HCT116 (cell line): Measurements from ENCODE around the gene ARHGEF6. TPM values are rescaled to one million over a fixed set of nuclear protein-coding genes. Genes with fewer than 3 reads are reported as not detected.

Experiments
- ATAC-seq: fragments of 200-7000 bp; cut with Tn5 transposase; 2 replicates; pipeline ENCODE4 v1.9.1; 2020; ENCODE audit warnings: mild to moderate bottlenecking, moderate library complexity
- BruUV-seq: library from RNA; stranded (reverse); fragments of 400-500 nt; replicated peaks from 2 replicates; lab custom pipeline; 2021; lab: Mats Ljungman, UMichigan
- CTCF ChIA-PET: fragments of 300-600 bp; sonication (Branson Sonifier 250); formaldehyde crosslinking; loops from one replicate; lab custom pipeline; 2021; ENCODE audit warnings: antibody characterized with exemption; lab: Charles Lee
- POLR2A ChIA-PET: fragments of 300-600, 350-600 bp; sonication (Branson Sonifier 250); formaldehyde crosslinking; loops from one replicate; lab custom pipeline; 2021; ENCODE audit warnings: antibody characterized with exemption; lab: Charles Lee
- RAD21 ChIA-PET, 2 experiments: fragments of 300-600 bp; sonication (Branson Sonifier 250); formaldehyde crosslinking; loops; one replicate each; lab custom pipeline; 2023; ENCODE audit warnings: low total read pairs in 2 of 2; ENCODE audit not compliant: uncharacterized antibody in 2 of 2, unreplicated experiment in 2 of 2, low non-redundant PET in 1 of 2; lab: Charles Lee
- DNase-seq: peaks from one replicate; pipeline ENCODE4 v3.0.0-alpha.2; 2010; ENCODE audit warnings: low read depth, low spot score
- H2AFZ ChIP-seq: fragments of 200-600 bp; shearing (Covaris generic), sonication (generic); 2 replicates; pipeline ENCODE4 v1.6.1; 2017; ENCODE audit warnings: low read depth, mixed run types, mixed read lengths, antibody characterized with exemption, low read length; ENCODE audit not compliant: poor library complexity, severe bottlenecking
- H3K27ac ChIP-seq: 2 replicates; pipeline ENCODE4 v1.5.1; 2012; ENCODE audit warnings: low read depth, low read length
- H3K27me3 ChIP-seq: fragments of 200-600 bp; sonication (generic); 2 replicates; pipeline ENCODE4 v1.6.1; 2016; ENCODE audit warnings: mixed run types, low read length, mixed read lengths; ENCODE audit not compliant: insufficient read depth
- H3K36me3 ChIP-seq, 2 experiments: fragments of 200-500 bp in 1 of 2; fragments of 200-600 bp in 1 of 2; sonication (Bioruptor generic) in 1 of 2; sonication (generic) in 1 of 2; 2 replicates each; pipeline versions ENCODE4 v1.5.1 to v1.6.1; 2014 to 2016; ENCODE audit warnings: low read length in 2 of 2, inconsistent platforms in 1 of 2, mixed read lengths in 1 of 2, mixed run types in 1 of 2; ENCODE audit not compliant: insufficient read depth in 2 of 2, control insufficient read depth in 1 of 2
- H3K4me1 ChIP-seq, 2 experiments: fragments of 200-600 bp in 1 of 2; sonication (generic) in 1 of 2; 2 replicates each; pipeline versions ENCODE4 v1.5.1 to v1.6.1; 2012 to 2017; ENCODE audit warnings: low read length in 2 of 2, inconsistent platforms in 1 of 2, mild to moderate bottlenecking in 1 of 2, mixed read lengths in 1 of 2, mixed run types in 1 of 2, moderate library complexity in 1 of 2; ENCODE audit not compliant: insufficient read depth in 2 of 2, control insufficient read depth in 1 of 2
- H3K4me2 ChIP-seq: fragments of 200-600 bp; sonication (generic); 2 replicates; pipeline ENCODE4 v1.6.1; 2017; ENCODE audit warnings: mixed run types, low read length, mixed read lengths
- H3K4me3 ChIP-seq, 2 experiments: fragments of 200-600 bp in 1 of 2; sonication (generic) in 1 of 2; replicated peaks in 1 of 2; 2 replicates each; pipeline ENCODE4 v1.5.1; 2011 to 2016; ENCODE audit warnings: low read length in 2 of 2, control low read depth in 1 of 2, low read depth in 1 of 2, mild to moderate bottlenecking in 1 of 2, mixed read lengths in 1 of 2, mixed run types in 1 of 2
- H3K79me2 ChIP-seq: fragments of 200-600 bp; sonication (generic); 2 replicates; pipeline ENCODE4 v1.6.1; 2017; ENCODE audit warnings: mild to moderate bottlenecking, mixed run types, low read length, moderate library complexity, mixed read lengths; ENCODE audit not compliant: insufficient read depth
- H3K9ac ChIP-seq: fragments of 200-600 bp; sonication (generic); 2 replicates; pipeline ENCODE4 v1.6.1; 2016; ENCODE audit warnings: low read length, mixed read lengths
- H3K9me2 ChIP-seq: fragments of 200-600 bp; sonication (generic), shearing (Covaris generic); 2 replicates; pipeline ENCODE4 v1.6.1; 2017; ENCODE audit warnings: mixed run types, mild to moderate bottlenecking, moderate library complexity; ENCODE audit not compliant: insufficient read depth
- H3K9me3 ChIP-seq, 2 experiments: fragments of 200-500 bp in 1 of 2; fragments of 200-600 bp in 1 of 2; sonication (Bioruptor generic) in 1 of 2; sonication (generic) in 1 of 2; 2 replicates each; pipeline ENCODE4 v1.6.1; 2014 to 2017; ENCODE audit warnings: low read length in 2 of 2, mixed read lengths in 2 of 2, inconsistent platforms in 1 of 2, low read depth in 1 of 2, mild to moderate bottlenecking in 1 of 2, mixed run types in 1 of 2, moderate library complexity in 1 of 2; ENCODE audit not compliant: control insufficient read depth in 1 of 2, insufficient read depth in 1 of 2
- H4K20me1 ChIP-seq: fragments of 200-600 bp; sonication (generic), shearing (Covaris generic); 2 replicates; pipeline ENCODE4 v1.6.1; 2017; ENCODE audit warnings: mixed run types, mild to moderate bottlenecking, moderate library complexity; ENCODE audit not compliant: insufficient read depth
- CEBPB ChIP-seq: IDR thresholded peaks from 2 replicates; pipeline ENCODE4 v1.6.1; 2012; ENCODE audit warnings: low read depth
- EZH2 ChIP-seq: fragments of 200-600 bp; sonication (generic); IDR thresholded peaks from 2 replicates; pipeline ENCODE4 v1.6.1; 2017; ENCODE audit warnings: antibody characterized with exemption, mixed run types
- JUND ChIP-seq: IDR thresholded peaks from 2 replicates; pipeline ENCODE4 v1.6.1; 2012
- POLR2A ChIP-seq: IDR thresholded peaks from 2 replicates; pipeline ENCODE4 v1.7.0; 2011; ENCODE audit warnings: borderline replicate concordance; ENCODE audit not compliant: insufficient read depth, insufficient read length; ENCODE audit errors: extremely low read depth
- POLR2AphosphoS5 ChIP-seq: IDR thresholded peaks from 2 replicates; pipeline ENCODE4 v1.6.1; 2011; ENCODE audit warnings: mild to moderate bottlenecking, low read depth, low read length, moderate library complexity
- SIN3A ChIP-seq: IDR thresholded peaks from 2 replicates; pipeline ENCODE4 v1.6.1; 2012; ENCODE audit warnings: low read depth
- SP1 ChIP-seq: IDR thresholded peaks from 2 replicates; pipeline ENCODE4 v1.6.1; 2012; ENCODE audit warnings: low read depth
- SRF ChIP-seq: IDR thresholded peaks from 2 replicates; pipeline ENCODE4 v1.6.1; 2012; ENCODE audit warnings: low read depth
- YY1 ChIP-seq: IDR thresholded peaks from 2 replicates; pipeline ENCODE4 v1.6.1; 2011; ENCODE audit warnings: low read length, low read depth, moderate library complexity, mild to moderate bottlenecking; ENCODE audit not compliant: insufficient replicate concordance; ENCODE audit errors: extremely low read depth
- ZFX ChIP-seq: fragments of 450-650 bp; IDR thresholded peaks from 2 replicates; pipeline ENCODE4 v1.6.1; 2017
- ZNF274 ChIP-seq: fragments of 200-500 bp; sonication (Bioruptor generic); IDR thresholded peaks from 2 replicates; pipeline ENCODE4 v1.6.1; 2014; ENCODE audit warnings: mild to moderate bottlenecking, low read depth, low read length, inconsistent platforms
- intact Hi-C: fragments of 100-400 bp; cut with micrococcal nuclease; formaldehyde crosslinking; loops from 2 replicates; pipeline ENCODE4 v1.10.0; 2022
- total RNA-seq: library from RNA; stranded (reverse); gene quantifications from one replicate; pipeline ENCODE4 v1.2.1, GENCODE V29; 2021; ENCODE audit not compliant: unreplicated experiment
- TF ChIP-seq, protein P1 (sequence below), 3 experiments: fragments of 200-600 bp in 1 of 3; sonication (generic) in 1 of 3; IDR thresholded peaks in 2 of 3; conservative IDR thresholded peaks in 1 of 3; 2 replicates each; pipeline ENCODE4 v1.5.1; 2012 to 2017; ENCODE audit warnings: low read depth in 2 of 3, low read length in 2 of 3, antibody characterized with exemption in 1 of 3, borderline replicate concordance in 1 of 3, control low read depth in 1 of 3, mild to moderate bottlenecking in 1 of 3, mixed read lengths in 1 of 3, mixed run types in 1 of 3, moderate library complexity in 1 of 3; ENCODE audit not compliant: insufficient read depth in 1 of 3
- TF ChIP-seq, protein P2 (sequence below): IDR thresholded peaks from 2 replicates; pipeline ENCODE4 v1.6.1; 2012
- TF ChIP-seq, protein P3 (sequence below): IDR thresholded peaks from 2 replicates; pipeline ENCODE4 v1.6.1; 2011; ENCODE audit warnings: mild to moderate bottlenecking, low read length, moderate library complexity; ENCODE audit not compliant: insufficient replicate concordance; ENCODE audit errors: extremely low read depth

Gene ARHGEF6
- total RNA-seq, 1 experiment from 2014 or later = 1.9 TPM

DNA sequence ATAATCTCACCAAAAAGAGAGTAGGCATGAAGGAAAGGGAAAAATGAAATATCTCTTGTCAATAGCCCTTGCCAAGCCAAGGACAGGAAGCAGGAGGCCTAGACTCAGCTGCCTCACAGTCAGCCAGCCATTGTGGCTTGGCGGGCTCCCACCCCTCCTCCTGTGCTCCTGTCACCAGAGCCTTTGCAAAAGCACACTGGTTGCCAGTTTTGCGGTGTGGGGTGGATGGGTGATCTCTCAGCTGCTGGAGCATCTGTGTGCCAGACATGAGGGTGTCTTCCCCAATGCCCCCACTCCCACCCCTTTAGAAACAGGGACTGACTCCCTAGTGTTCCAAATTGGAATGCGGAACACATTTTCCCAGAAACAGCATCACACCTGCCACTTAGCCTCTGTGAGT is 26.1 kb downstream of the ARHGEF6 start:
- no peak overlapping the region for H3K4me3 ChIP-seq
- DNase-seq (no peak), ATAC-seq (no peak)
- ChIA-PET RAD21 (no interaction called here), POLR2A (no interaction called here), CTCF (no interaction called here)
- H3K4me2 ChIP-seq = no peak overlapping the region
- intact Hi-C loops = no loop called here
- TF ChIP-seq YY1 (no peak), POLR2AphosphoS5 (no peak), SP1 (no peak), POLR2A (no peak), SIN3A (no peak), EZH2 (no peak), SRF (no peak), JUND (no peak), CEBPB (no peak), ZNF274 (no peak), ZFX (no peak)
- TF ChIP-seq, protein P1, sequence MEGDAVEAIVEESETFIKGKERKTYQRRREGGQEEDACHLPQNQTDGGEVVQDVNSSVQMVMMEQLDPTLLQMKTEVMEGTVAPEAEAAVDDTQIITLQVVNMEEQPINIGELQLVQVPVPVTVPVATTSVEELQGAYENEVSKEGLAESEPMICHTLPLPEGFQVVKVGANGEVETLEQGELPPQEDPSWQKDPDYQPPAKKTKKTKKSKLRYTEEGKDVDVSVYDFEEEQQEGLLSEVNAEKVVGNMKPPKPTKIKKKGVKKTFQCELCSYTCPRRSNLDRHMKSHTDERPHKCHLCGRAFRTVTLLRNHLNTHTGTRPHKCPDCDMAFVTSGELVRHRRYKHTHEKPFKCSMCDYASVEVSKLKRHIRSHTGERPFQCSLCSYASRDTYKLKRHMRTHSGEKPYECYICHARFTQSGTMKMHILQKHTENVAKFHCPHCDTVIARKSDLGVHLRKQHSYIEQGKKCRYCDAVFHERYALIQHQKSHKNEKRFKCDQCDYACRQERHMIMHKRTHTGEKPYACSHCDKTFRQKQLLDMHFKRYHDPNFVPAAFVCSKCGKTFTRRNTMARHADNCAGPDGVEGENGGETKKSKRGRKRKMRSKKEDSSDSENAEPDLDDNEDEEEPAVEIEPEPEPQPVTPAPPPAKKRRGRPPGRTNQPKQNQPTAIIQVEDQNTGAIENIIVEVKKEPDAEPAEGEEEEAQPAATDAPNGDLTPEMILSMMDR (IDR thresholded peaks at IDR 0.05 in 2 of 3, conservative IDR thresholded peaks at IDR 0.05 in 1 of 3; ENCODE audit: borderline replicate concordance in 1 of 3, insufficient read depth in 1 of 3, low read depth in 2 of 3, low read length in 2 of 3) = no peak
- TF ChIP-seq, protein P2, sequence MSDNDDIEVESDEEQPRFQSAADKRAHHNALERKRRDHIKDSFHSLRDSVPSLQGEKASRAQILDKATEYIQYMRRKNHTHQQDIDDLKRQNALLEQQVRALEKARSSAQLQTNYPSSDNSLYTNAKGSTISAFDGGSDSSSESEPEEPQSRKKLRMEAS = no peak
- TF ChIP-seq, protein P3, sequence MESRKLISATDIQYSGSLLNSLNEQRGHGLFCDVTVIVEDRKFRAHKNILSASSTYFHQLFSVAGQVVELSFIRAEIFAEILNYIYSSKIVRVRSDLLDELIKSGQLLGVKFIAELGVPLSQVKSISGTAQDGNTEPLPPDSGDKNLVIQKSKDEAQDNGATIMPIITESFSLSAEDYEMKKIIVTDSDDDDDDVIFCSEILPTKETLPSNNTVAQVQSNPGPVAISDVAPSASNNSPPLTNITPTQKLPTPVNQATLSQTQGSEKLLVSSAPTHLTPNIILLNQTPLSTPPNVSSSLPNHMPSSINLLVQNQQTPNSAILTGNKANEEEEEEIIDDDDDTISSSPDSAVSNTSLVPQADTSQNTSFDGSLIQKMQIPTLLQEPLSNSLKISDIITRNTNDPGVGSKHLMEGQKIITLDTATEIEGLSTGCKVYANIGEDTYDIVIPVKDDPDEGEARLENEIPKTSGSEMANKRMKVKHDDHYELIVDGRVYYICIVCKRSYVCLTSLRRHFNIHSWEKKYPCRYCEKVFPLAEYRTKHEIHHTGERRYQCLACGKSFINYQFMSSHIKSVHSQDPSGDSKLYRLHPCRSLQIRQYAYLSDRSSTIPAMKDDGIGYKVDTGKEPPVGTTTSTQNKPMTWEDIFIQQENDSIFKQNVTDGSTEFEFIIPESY = no peak
- H3K9me3 ChIP-seq = no peaks in the 10 kb centered on the region
- H4K20me1 ChIP-seq = no peaks in the 10 kb centered on the region
- H3K27ac ChIP-seq = no peak overlapping the region
- no peaks in the 10 kb centered on the region for H3K27me3 ChIP-seq
- H3K79me2 ChIP-seq = no peaks in the 10 kb centered on the region
- H3K9me2 ChIP-seq = no peaks in the 10 kb centered on the region
- BruUV-seq = no TSS peak
- no peaks in the 10 kb centered on the region for H3K36me3 ChIP-seq
- no peaks in the 10 kb centered on the region for H3K4me1 ChIP-seq
- H2AFZ ChIP-seq = no peak overlapping the region
- H3K9ac ChIP-seq = no peak overlapping the region
